Epithelial cell of proximal tubule (primary cell): Measurements from ENCODE around the gene DIS3L2. TPM values are rescaled to one million over a fixed set of nuclear protein-coding genes. Genes with fewer than 3 reads are reported as not detected.

ENCODE experiments used
- DNase-seq: peaks from one replicate; pipeline ENCODE4 v3.0.0-alpha.2; 2011; ENCODE audit warnings: low read depth
- H3K4me3 ChIP-seq: 2 replicates; pipeline ENCODE4 v1.5.1; 2011; ENCODE audit warnings: low read depth, mild to moderate bottlenecking, low read length
- CTCF ChIP-seq: conservative IDR thresholded peaks from 2 replicates; pipeline ENCODE4 v1.5.1; 2012; ENCODE audit warnings: low read depth, mild to moderate bottlenecking, low read length
- total RNA-seq: library from RNA; depleted of rRNA; stranded (reverse); fragments of >200 nt; gene quantifications from 2 replicates; pipeline ENCODE4 v1.2.3, GENCODE V29; 2015

The DIS3L2 gene
- total RNA-seq, 1 donor from 2014 or later, result 31.6 TPM

GRCh38 chr2:232076272-232076671, 114.8 kb downstream of the DIS3L2 start:
- no peak for TF ChIP-seq CTCF

GRCh38 chr2:232076736-232077135, 115.2 kb downstream of the DIS3L2 start:
- H3K4me3 ChIP-seq, result no peak overlapping the region
- no peak for TF ChIP-seq CTCF
- no peak for DNase-seq

More at GRCh38 chr2:232076272-232076671, 114.8 kb downstream of the DIS3L2 start:
- DNase-seq, result no peak
- no peak overlapping the region for H3K4me3 ChIP-seq

GRCh38 chr2:232085164-232085563, 123.7 kb downstream of the DIS3L2 start:
- no peak for DNase-seq
- no peak overlapping the region for H3K4me3 ChIP-seq
- TF ChIP-seq CTCF, result no peak

GRCh38 chr2:232085826-232086425, 124.4 kb downstream of the DIS3L2 start:
- no peak for DNase-seq
- TF ChIP-seq CTCF, result no peak
- no peak overlapping the region for H3K4me3 ChIP-seq

GRCh38 chr2:232088771-232089170, 127.3 kb downstream of the DIS3L2 start:
- H3K4me3 ChIP-seq, result no peak overlapping the region
- DNase-seq, result no peak
- TF ChIP-seq CTCF, result no peak

GRCh38 chr2:232094201-232094600, 132.7 kb downstream of the DIS3L2 start:
- no peak for DNase-seq
- TF ChIP-seq CTCF, result no peak
- H3K4me3 ChIP-seq, result no peak overlapping the region

- TF ChIP-seq CTCF, result no peak
- no peak for DNase-seq
Observed at GRCh38 chr2:232094883-232095282, 133.4 kb downstream of the DIS3L2 start.

More at GRCh38 chr2:232094883-232095282, 133.4 kb downstream of the DIS3L2 start:
- no peak overlapping the region for H3K4me3 ChIP-seq
